ENCODE results near the gene PRR23E.

DNA sequence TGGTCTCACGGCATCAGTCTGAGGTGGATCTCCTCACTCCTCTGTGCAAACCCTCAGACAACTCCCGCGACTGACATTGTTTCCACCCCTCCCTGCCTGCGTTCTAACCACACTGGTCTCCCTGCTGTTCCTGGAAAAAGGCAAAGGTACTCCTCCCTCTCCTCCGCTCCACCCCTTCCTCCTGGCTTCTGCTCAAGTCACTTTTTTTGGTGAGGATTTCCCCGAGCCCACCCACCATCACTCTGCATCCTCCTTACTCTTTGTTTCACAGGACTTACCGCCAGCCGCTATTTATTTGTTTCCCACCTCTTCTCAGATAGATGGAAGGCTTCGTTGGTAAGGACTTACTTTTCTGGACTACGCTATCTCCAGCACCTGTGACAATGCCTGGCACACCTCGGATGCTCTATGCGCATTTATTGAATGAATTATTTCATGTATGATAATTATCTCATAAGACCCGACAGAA, 25.6 kb downstream of the PRR23E start:
- TF ChIP-seq, protein P1, sequence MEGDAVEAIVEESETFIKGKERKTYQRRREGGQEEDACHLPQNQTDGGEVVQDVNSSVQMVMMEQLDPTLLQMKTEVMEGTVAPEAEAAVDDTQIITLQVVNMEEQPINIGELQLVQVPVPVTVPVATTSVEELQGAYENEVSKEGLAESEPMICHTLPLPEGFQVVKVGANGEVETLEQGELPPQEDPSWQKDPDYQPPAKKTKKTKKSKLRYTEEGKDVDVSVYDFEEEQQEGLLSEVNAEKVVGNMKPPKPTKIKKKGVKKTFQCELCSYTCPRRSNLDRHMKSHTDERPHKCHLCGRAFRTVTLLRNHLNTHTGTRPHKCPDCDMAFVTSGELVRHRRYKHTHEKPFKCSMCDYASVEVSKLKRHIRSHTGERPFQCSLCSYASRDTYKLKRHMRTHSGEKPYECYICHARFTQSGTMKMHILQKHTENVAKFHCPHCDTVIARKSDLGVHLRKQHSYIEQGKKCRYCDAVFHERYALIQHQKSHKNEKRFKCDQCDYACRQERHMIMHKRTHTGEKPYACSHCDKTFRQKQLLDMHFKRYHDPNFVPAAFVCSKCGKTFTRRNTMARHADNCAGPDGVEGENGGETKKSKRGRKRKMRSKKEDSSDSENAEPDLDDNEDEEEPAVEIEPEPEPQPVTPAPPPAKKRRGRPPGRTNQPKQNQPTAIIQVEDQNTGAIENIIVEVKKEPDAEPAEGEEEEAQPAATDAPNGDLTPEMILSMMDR (conservative IDR thresholded peaks at IDR 0.05; ENCODE audit: low read depth, low read length) = no peak
- no peak for TF ChIP-seq EZH2 (IDR thresholded peaks at IDR 0.05; ENCODE audit: low read length, unreplicated experiment)

All from PC-3 (cell line).